ENCODE results near the gene IL1RAPL2. TPM values are rescaled to one million over a fixed set of nuclear protein-coding genes. Genes with fewer than 3 reads are reported as not detected.
"Not testable (repeated sequence)": the region's sequence is repeated elsewhere in the genome, so short reads cannot be mapped to it uniquely, and the experiment has no call there.

IL1RAPL2 gene
- total RNA-seq, 1 experiment from 2014 or later: not detected

GRCh38 chrX:105650986-105651385 lies 1085.0 kb downstream of the IL1RAPL2 start:
- Histone ChIP-seq H3K27me3 (replicated peaks) (no peaks in the 10 kb centered on the region), H3K4me1 (replicated peaks) (no peaks in the 10 kb centered on the region), H3K4me3 (no peak overlapping the region), H3K36me3 (no peaks in the 10 kb centered on the region), H3K9me3 (replicated peaks) (no peaks in the 10 kb centered on the region), H3K27ac (no peak overlapping the region)
- DNase-seq (ENCODE audit: low read depth in 1 of 2, low spot score in 2 of 2): no peak

GRCh38 chrX:105653891-105654290 lies 1087.9 kb downstream of the IL1RAPL2 start:
- H3K27me3 ChIP-seq (replicated peaks): no peaks in the 10 kb centered on the region
- H3K36me3 ChIP-seq: no peaks in the 10 kb centered on the region
- no peaks in the 10 kb centered on the region for H3K4me1 ChIP-seq (replicated peaks)
- no peaks in the 10 kb centered on the region for H3K9me3 ChIP-seq (replicated peaks)
- no peak overlapping the region for H3K27ac ChIP-seq
- no peak overlapping the region for H3K4me3 ChIP-seq
- no peak for DNase-seq (ENCODE audit: low read depth in 1 of 2, low spot score in 2 of 2)

- Histone ChIP-seq H3K36me3 (no peaks in the 10 kb centered on the region), H3K27ac (no peak overlapping the region), H3K4me1 (replicated peaks) (no peaks in the 10 kb centered on the region), H3K27me3 (replicated peaks) (no peaks in the 10 kb centered on the region), H3K4me3 (no peak overlapping the region), H3K9me3 (replicated peaks) (no peaks in the 10 kb centered on the region)
- DNase-seq (ENCODE audit: low read depth in 1 of 2, low spot score in 2 of 2): no peak
Observed at GRCh38 chrX:105658136-105658535, 1092.1 kb downstream of the IL1RAPL2 start.

GRCh38 chrX:105662248-105662647 lies 1096.2 kb downstream of the IL1RAPL2 start:
- H3K4me3 ChIP-seq: no peak overlapping the region
- no peak for DNase-seq (ENCODE audit: low read depth in 1 of 2, low spot score in 2 of 2)
- H3K36me3 ChIP-seq: no peaks in the 10 kb centered on the region
- no peaks in the 10 kb centered on the region for H3K4me1 ChIP-seq (replicated peaks)
- no peak overlapping the region for H3K27ac ChIP-seq
- no peaks in the 10 kb centered on the region for H3K27me3 ChIP-seq (replicated peaks)
- no peaks in the 10 kb centered on the region for H3K9me3 ChIP-seq (replicated peaks)

- Histone ChIP-seq H3K36me3 (no peaks in the 10 kb centered on the region), H3K27ac (no peak overlapping the region), H3K4me3 (no peak overlapping the region), H3K9me3 (replicated peaks) (no peaks in the 10 kb centered on the region), H3K27me3 (replicated peaks) (no peaks in the 10 kb centered on the region), H3K4me1 (replicated peaks) (no peaks in the 10 kb centered on the region)
- no peak for DNase-seq (ENCODE audit: low read depth in 1 of 2, low spot score in 2 of 2)
Observed at GRCh38 chrX:105664243-105664642, 1098.2 kb downstream of the IL1RAPL2 start.

- not testable (repeated sequence) for H3K27ac ChIP-seq; H3K36me3 ChIP-seq; H3K4me3 ChIP-seq; DNase-seq (ENCODE audit: low read depth in 1 of 2, low spot score in 2 of 2); H3K4me1 ChIP-seq (replicated peaks); H3K27me3 ChIP-seq (replicated peaks); H3K9me3 ChIP-seq (replicated peaks)
Observed at GRCh38 chrX:105684288-105684687, 1118.3 kb downstream of the IL1RAPL2 start.

- no peaks in the 10 kb centered on the region for H3K9me3 ChIP-seq (replicated peaks)
- no peak overlapping the region for H3K4me3 ChIP-seq
- no peak for DNase-seq (ENCODE audit: low read depth in 1 of 2, low spot score in 2 of 2)
- peaks cover 6% of the 10 kb centered on the region for H3K4me1 ChIP-seq (replicated peaks)
- H3K27ac ChIP-seq: peak overlapping the region; percentile 68
- H3K27me3 ChIP-seq (replicated peaks): no peaks in the 10 kb centered on the region
- no peaks in the 10 kb centered on the region for H3K36me3 ChIP-seq
Observed at GRCh38 chrX:105694839-105695238, 1128.8 kb downstream of the IL1RAPL2 start.

GRCh38 chrX:105695451-105695850 lies 1129.5 kb downstream of the IL1RAPL2 start:
- Histone ChIP-seq H3K27me3 (replicated peaks) (no peaks in the 10 kb centered on the region), H3K4me1 (replicated peaks) (peaks cover 6% of the 10 kb centered on the region), H3K36me3 (no peaks in the 10 kb centered on the region), H3K27ac (peak overlapping the region; percentile 68), H3K4me3 (no peak overlapping the region), H3K9me3 (replicated peaks) (no peaks in the 10 kb centered on the region)
- peak in 1 of 2 experiments; percentile 10 for DNase-seq (ENCODE audit: low read depth in 1 of 2, low spot score in 2 of 2)

GRCh38 chrX:105696870-105697269 lies 1130.9 kb downstream of the IL1RAPL2 start:
- H3K27ac ChIP-seq: no peak overlapping the region
- no peaks in the 10 kb centered on the region for H3K27me3 ChIP-seq (replicated peaks)
- H3K36me3 ChIP-seq: no peaks in the 10 kb centered on the region
- peaks cover 6% of the 10 kb centered on the region for H3K4me1 ChIP-seq (replicated peaks)
- DNase-seq (ENCODE audit: low read depth in 1 of 2, low spot score in 2 of 2): no peak
- H3K9me3 ChIP-seq (replicated peaks): no peaks in the 10 kb centered on the region
- no peak overlapping the region for H3K4me3 ChIP-seq

- peak in 1 of 2 experiments; percentile 2 for DNase-seq (ENCODE audit: low read depth in 1 of 2, low spot score in 2 of 2)
- Histone ChIP-seq H3K9me3 (replicated peaks) (no peaks in the 10 kb centered on the region), H3K27ac (no peak overlapping the region), H3K4me1 (replicated peaks) (peaks cover 6% of the 10 kb centered on the region), H3K27me3 (replicated peaks) (no peaks in the 10 kb centered on the region), H3K36me3 (no peaks in the 10 kb centered on the region), H3K4me3 (no peak overlapping the region)
Observed at GRCh38 chrX:105697984-105698781, 1132.2 kb downstream of the IL1RAPL2 start.

- H3K27me3 ChIP-seq (replicated peaks): no peaks in the 10 kb centered on the region
- no peaks in the 10 kb centered on the region for H3K36me3 ChIP-seq
- no peak for DNase-seq (ENCODE audit: low read depth in 1 of 2, low spot score in 2 of 2)
- H3K4me1 ChIP-seq (replicated peaks): peaks cover 3% of the 10 kb centered on the region
- H3K9me3 ChIP-seq (replicated peaks): no peaks in the 10 kb centered on the region
- H3K4me3 ChIP-seq: no peak overlapping the region
- no peak overlapping the region for H3K27ac ChIP-seq
Observed at GRCh38 chrX:105700331-105700730, 1134.3 kb downstream of the IL1RAPL2 start.

GRCh38 chrX:105701310-105702052 lies 1135.5 kb downstream of the IL1RAPL2 start:
- H3K4me3 ChIP-seq: no peak overlapping the region
- H3K36me3 ChIP-seq: no peaks in the 10 kb centered on the region
- no peak for DNase-seq (ENCODE audit: low read depth in 1 of 2, low spot score in 2 of 2)
- no peak overlapping the region for H3K27ac ChIP-seq
- H3K4me1 ChIP-seq (replicated peaks): no peaks in the 10 kb centered on the region; the same call in 1 of the 2 replicates
- no peaks in the 10 kb centered on the region for H3K9me3 ChIP-seq (replicated peaks)
- no peaks in the 10 kb centered on the region for H3K27me3 ChIP-seq (replicated peaks)

- Histone ChIP-seq H3K27me3 (replicated peaks) (no peaks in the 10 kb centered on the region), H3K4me3 (no peak overlapping the region), H3K9me3 (replicated peaks) (no peaks in the 10 kb centered on the region), H3K4me1 (replicated peaks) (no peaks in the 10 kb centered on the region), H3K36me3 (no peaks in the 10 kb centered on the region), H3K27ac (no peak overlapping the region)
- DNase-seq (ENCODE audit: low read depth in 1 of 2, low spot score in 2 of 2): no peak
Observed at GRCh38 chrX:105703876-105704275, 1137.9 kb downstream of the IL1RAPL2 start.

GRCh38 chrX:105706041-105706440 lies 1140.0 kb downstream of the IL1RAPL2 start:
- H3K27me3 ChIP-seq (replicated peaks): no peaks in the 10 kb centered on the region
- H3K4me3 ChIP-seq: no peak overlapping the region
- DNase-seq (ENCODE audit: low read depth in 1 of 2, low spot score in 2 of 2): no peak
- no peaks in the 10 kb centered on the region for H3K4me1 ChIP-seq (replicated peaks)
- H3K9me3 ChIP-seq (replicated peaks): no peaks in the 10 kb centered on the region
- no peaks in the 10 kb centered on the region for H3K36me3 ChIP-seq
- no peak overlapping the region for H3K27ac ChIP-seq

Data from SJSA1 (cell line).